ENCODE results near the gene MRPS9. TPM values are rescaled to one million over a fixed set of nuclear protein-coding genes. Genes with fewer than 3 reads are reported as not detected.

The MRPS9 gene
- total RNA-seq, 1 experiment from 2014 or later: 68.6 TPM

- ChIA-PET POLR2A (interaction anchor here (0.6 to 1.5 kb wide), 7 partner anchors 14 to 1353 kb away, joined by 3 to 7 read pairs (median 4); no protein-coding TSS in a partner anchor), CTCF (interaction anchor here (0.7 to 1.0 kb wide), 2 partner anchors 189 to 235 kb away, joined by 3 read pairs; no protein-coding TSS in a partner anchor)
- BruUV-seq (replicated peaks): TSS peak; percentile 58
- no peaks in the 10 kb centered on the region; the same call in 1 of the 2 replicates for H3K4me1 ChIP-seq
- Mint-ChIP-seq H3K27me3 (ENCODE audit: insufficient read depth, unreplicated experiment) (no peaks in the 10 kb centered on the region), H3K27ac (ENCODE audit: unreplicated experiment) (peak overlapping the region; percentile 72), H3K36me3 (ENCODE audit: insufficient read depth, unreplicated experiment) (peaks cover 6% of the 10 kb centered on the region), H3K9me3 (ENCODE audit: unreplicated experiment) (no peaks in the 10 kb centered on the region), H3K4me3 (ENCODE audit: unreplicated experiment) (peak overlapping the region; percentile 85), H3K4me1 (ENCODE audit: low read depth, unreplicated experiment) (peaks cover 12% of the 10 kb centered on the region)
- TF ChIP-seq, protein P1, sequence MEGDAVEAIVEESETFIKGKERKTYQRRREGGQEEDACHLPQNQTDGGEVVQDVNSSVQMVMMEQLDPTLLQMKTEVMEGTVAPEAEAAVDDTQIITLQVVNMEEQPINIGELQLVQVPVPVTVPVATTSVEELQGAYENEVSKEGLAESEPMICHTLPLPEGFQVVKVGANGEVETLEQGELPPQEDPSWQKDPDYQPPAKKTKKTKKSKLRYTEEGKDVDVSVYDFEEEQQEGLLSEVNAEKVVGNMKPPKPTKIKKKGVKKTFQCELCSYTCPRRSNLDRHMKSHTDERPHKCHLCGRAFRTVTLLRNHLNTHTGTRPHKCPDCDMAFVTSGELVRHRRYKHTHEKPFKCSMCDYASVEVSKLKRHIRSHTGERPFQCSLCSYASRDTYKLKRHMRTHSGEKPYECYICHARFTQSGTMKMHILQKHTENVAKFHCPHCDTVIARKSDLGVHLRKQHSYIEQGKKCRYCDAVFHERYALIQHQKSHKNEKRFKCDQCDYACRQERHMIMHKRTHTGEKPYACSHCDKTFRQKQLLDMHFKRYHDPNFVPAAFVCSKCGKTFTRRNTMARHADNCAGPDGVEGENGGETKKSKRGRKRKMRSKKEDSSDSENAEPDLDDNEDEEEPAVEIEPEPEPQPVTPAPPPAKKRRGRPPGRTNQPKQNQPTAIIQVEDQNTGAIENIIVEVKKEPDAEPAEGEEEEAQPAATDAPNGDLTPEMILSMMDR (IDR thresholded peaks at IDR 0.05; ENCODE audit: insufficient read depth in 1 of 2, low read depth in 1 of 2, low read length in 1 of 2, severe bottlenecking in 1 of 2, unreplicated experiment in 1 of 2): no peak
- peak overlapping the region; percentile 97 for H3K4me3 ChIP-seq (ENCODE audit: low read depth, low read length)
- H3K36me3 ChIP-seq (ENCODE audit: control insufficient read depth, insufficient read depth, low read length): no peaks in the 10 kb centered on the region
- peak in 1 of 2 experiments; percentile 4 for DNase-seq
- H3K27me3 ChIP-seq (replicated peaks; ENCODE audit: control insufficient read depth, insufficient read depth, low read length): no peaks in the 10 kb centered on the region
- intact Hi-C loops (cut with micrococcal nuclease; ENCODE audit: unreplicated experiment): no loop called here
- no peaks in the 10 kb centered on the region for H3K9me3 ChIP-seq
Measured at GRCh38 chr2:105038383-105039061, 653 bp downstream of the MRPS9 start.

- H3K9me3 Mint-ChIP-seq (ENCODE audit: unreplicated experiment): no peaks in the 10 kb centered on the region
- BruUV-seq (replicated peaks): no TSS peak
- peaks cover 6% of the 10 kb centered on the region for H3K36me3 Mint-ChIP-seq (ENCODE audit: insufficient read depth, unreplicated experiment)
- H3K4me1 ChIP-seq: no peaks in the 10 kb centered on the region; the same call in 1 of the 2 replicates
- intact Hi-C loops (cut with micrococcal nuclease; ENCODE audit: unreplicated experiment): no loop called here
- H3K27me3 Mint-ChIP-seq (ENCODE audit: insufficient read depth, unreplicated experiment): no peaks in the 10 kb centered on the region
- CTCF ChIA-PET: no interaction called here
- peak overlapping the region; percentile 62 for H3K4me3 Mint-ChIP-seq (ENCODE audit: unreplicated experiment)
- TF ChIP-seq, protein P1 (IDR thresholded peaks at IDR 0.05; ENCODE audit: insufficient read depth in 1 of 2, low read depth in 1 of 2, low read length in 1 of 2, severe bottlenecking in 1 of 2, unreplicated experiment in 1 of 2): no peak
- no peaks in the 10 kb centered on the region for H3K36me3 ChIP-seq (ENCODE audit: control insufficient read depth, insufficient read depth, low read length)
- H3K27ac Mint-ChIP-seq (ENCODE audit: unreplicated experiment): no peak overlapping the region
- H3K4me1 Mint-ChIP-seq (ENCODE audit: low read depth, unreplicated experiment): peaks cover 12% of the 10 kb centered on the region
- no peak overlapping the region for H3K4me3 ChIP-seq (ENCODE audit: low read depth, low read length)
- no peaks in the 10 kb centered on the region for H3K9me3 ChIP-seq
- POLR2A ChIA-PET: no interaction called here
- no peaks in the 10 kb centered on the region for H3K27me3 ChIP-seq (replicated peaks; ENCODE audit: control insufficient read depth, insufficient read depth, low read length)
- DNase-seq: no peak
Measured at GRCh38 chr2:105039559-105039958, 1.7 kb downstream of the MRPS9 start.

DNA sequence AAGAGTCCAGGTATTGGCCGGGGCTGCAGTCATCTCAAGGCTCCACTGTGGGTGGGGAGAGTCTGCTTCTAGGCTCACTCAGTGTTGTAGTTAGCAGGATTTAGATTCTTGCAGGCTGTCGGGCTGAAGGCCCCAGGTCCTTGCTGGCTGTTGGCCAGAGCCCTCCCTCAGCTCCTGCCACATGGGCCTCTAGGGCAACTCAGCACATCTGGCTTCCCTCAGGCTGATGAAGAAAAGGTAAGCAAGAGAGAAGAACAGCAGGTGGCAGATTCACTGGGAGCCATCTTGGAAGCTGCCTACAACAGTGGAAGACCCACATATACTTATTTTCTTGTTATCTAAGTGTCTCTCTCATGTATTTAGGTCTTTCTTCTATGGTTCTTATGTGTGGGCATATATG lies 4.3 kb downstream of the MRPS9 start:
- Mint-ChIP-seq H3K4me3 (ENCODE audit: unreplicated experiment) (no peak overlapping the region), H3K9me3 (ENCODE audit: unreplicated experiment) (no peaks in the 10 kb centered on the region), H3K4me1 (ENCODE audit: low read depth, unreplicated experiment) (peaks cover 12% of the 10 kb centered on the region), H3K36me3 (ENCODE audit: insufficient read depth, unreplicated experiment) (peaks cover 4% of the 10 kb centered on the region), H3K27me3 (ENCODE audit: insufficient read depth, unreplicated experiment) (no peaks in the 10 kb centered on the region), H3K27ac (ENCODE audit: unreplicated experiment) (no peak overlapping the region)
- Histone ChIP-seq H3K4me3 (ENCODE audit: low read depth, low read length) (no peak overlapping the region), H3K4me1 (no peaks in the 10 kb centered on the region; the same call in 1 of the 2 replicates), H3K36me3 (ENCODE audit: control insufficient read depth, insufficient read depth, low read length) (no peaks in the 10 kb centered on the region; the same call in 1 of the 2 replicates), H3K27me3 (replicated peaks; ENCODE audit: control insufficient read depth, insufficient read depth, low read length) (no peaks in the 10 kb centered on the region), H3K9me3 (no peaks in the 10 kb centered on the region)
- no TSS peak for BruUV-seq (replicated peaks)
- POLR2A ChIA-PET: no interaction called here
- intact Hi-C loops (cut with micrococcal nuclease; ENCODE audit: unreplicated experiment): no loop called here
- TF ChIP-seq, protein P1 (IDR thresholded peaks at IDR 0.05; ENCODE audit: insufficient read depth in 1 of 2, low read depth in 1 of 2, low read length in 1 of 2, severe bottlenecking in 1 of 2, unreplicated experiment in 1 of 2): no peak
- DNase-seq: no peak
- CTCF ChIA-PET: no interaction called here
